BLaER1 treated with 17β-estradiol and CSF1 and Interleukin-3, amounts not matched to agents 10 nM and 100 nM (cell line): Measurements from ENCODE around the gene PRCC.
A peak's percentile ranks its signal among the peaks of the same experiment; 100 is the strongest.

ENCODE experiments used
- H3K27ac ChIP-seq, 11 experiments: shearing (Covaris generic); formaldehyde crosslinking; 2 replicates each; pipeline ENCODE4 v1.8.1; 2022
- H3K27me3 ChIP-seq, 11 experiments: shearing (Covaris generic); formaldehyde crosslinking; 2 replicates each; pipeline ENCODE4 v1.8.1; 2022
- H3K36me3 ChIP-seq, 11 experiments: shearing (Covaris generic); formaldehyde crosslinking; 2 replicates each; pipeline ENCODE4 v1.8.1; 2022
- H3K4me1 ChIP-seq, 10 experiments: shearing (Covaris generic); formaldehyde crosslinking; 2 replicates each; pipeline ENCODE4 v1.8.1; 2022
- H3K4me2 ChIP-seq, 11 experiments: shearing (Covaris generic); formaldehyde crosslinking; 2 replicates each; pipeline ENCODE4 v1.8.1; 2022
- H3K4me3 ChIP-seq, 10 experiments: shearing (Covaris generic); formaldehyde crosslinking; 2 replicates each; pipeline ENCODE4 v1.8.1; 2022
- H3K9ac ChIP-seq, 11 experiments: shearing (Covaris generic); formaldehyde crosslinking; 2 replicates each; pipeline ENCODE4 v1.8.1; 2022
- H3K9me3 ChIP-seq, 11 experiments: shearing (Covaris generic); formaldehyde crosslinking; replicated peaks in 1 of 11; 2 replicates each; pipeline ENCODE4 v1.8.1; 2022
- H4K20me1 ChIP-seq, 11 experiments: shearing (Covaris generic); formaldehyde crosslinking; 2 replicates each; pipeline ENCODE4 v1.8.1; 2022
- Cebpa-rat ChIP-seq, 11 experiments: shearing (Covaris generic); IDR thresholded peaks; 2 replicates each; pipeline ENCODE4 v1.8.1; 2022

The PRCC gene

GRCh38 chr1:156728599-156729462, 38.5 kb upstream of the PRCC start, which contains the start of gene ISG20L2:
Gene ISG20L2, minus strand, starts transcription at chr1:156728766. Its CDS starts 1,114 bp downstream, at chr1:156727652.
- Histone ChIP-seq H3K4me1 (peaks cover 34 to 52% (median 46%) of the 10 kb centered on the region in 10 experiments), H3K27ac (peak within 1 kb of the TSS; percentile 65 to 87 (median 85)), H3K36me3 (peaks cover 26 to 56% (median 37%) of the 10 kb centered on the region in 11 experiments), H3K9me3 (no peaks in the 10 kb centered on the region), H3K27me3 (no peaks in the 10 kb centered on the region), H4K20me1 (peaks cover 30 to 43% (median 37%) of the 10 kb centered on the region in 11 experiments), H3K4me2 (peak within 1 kb of the TSS; percentile 94 to 100 (median 97)), H3K9ac (peak within 1 kb of the TSS; percentile 80 to 91 (median 86)), H3K4me3 (peak within 1 kb of the TSS; percentile 66 to 98 (median 84))
- TF ChIP-seq Cebpa-rat (IDR thresholded peaks at IDR 0.05), result no peak

GRCh38 chr1:156733989-156734584, 33.2 kb upstream of the PRCC start:
- no peak for TF ChIP-seq Cebpa-rat (IDR thresholded peaks at IDR 0.05)
- no peaks in the 10 kb centered on the region for H3K9me3 ChIP-seq
- peak overlapping the region in 3 of 11 experiments; percentile 1 to 33 (median 13); a peak in 2 of 22 replicates for H3K9ac ChIP-seq
- no peak overlapping the region for H3K27ac ChIP-seq
- peaks cover 54 to 76% (median 65%) of the 10 kb centered on the region in 11 experiments for H3K36me3 ChIP-seq
- H3K4me1 ChIP-seq, result peaks cover 8 to 15% (median 10%) of the 10 kb centered on the region in 10 experiments
- no peaks in the 10 kb centered on the region for H3K27me3 ChIP-seq
- no peak overlapping the region for H3K4me2 ChIP-seq
- no peak overlapping the region for H3K4me3 ChIP-seq
- H4K20me1 ChIP-seq, result peaks cover 0 to 4% (median 0%) of the 10 kb centered on the region in 11 experiments; a peak in 2 of 22 replicates

GRCh38 chr1:156738407-156738806, 28.9 kb upstream of the PRCC start:
- H3K9me3 ChIP-seq, result no peaks in the 10 kb centered on the region
- H3K4me2 ChIP-seq, result no peak overlapping the region
- H3K4me1 ChIP-seq, result peaks cover 21 to 36% (median 28%) of the 10 kb centered on the region in 10 experiments
- peaks cover 57 to 79% (median 72%) of the 10 kb centered on the region in 11 experiments for H3K36me3 ChIP-seq
- H4K20me1 ChIP-seq, result peaks cover 0 to 7% (median 3%) of the 10 kb centered on the region in 11 experiments; a peak in 7 of 22 replicates
- H3K9ac ChIP-seq, result no peak overlapping the region
- TF ChIP-seq Cebpa-rat (IDR thresholded peaks at IDR 0.05), result no peak
- no peaks in the 10 kb centered on the region for H3K27me3 ChIP-seq
- no peak overlapping the region for H3K27ac ChIP-seq
- H3K4me3 ChIP-seq, result no peak overlapping the region

- H3K4me2 ChIP-seq, result no peak overlapping the region
- H3K4me3 ChIP-seq, result no peak overlapping the region
- no peaks in the 10 kb centered on the region for H3K9me3 ChIP-seq
- H3K27ac ChIP-seq, result no peak overlapping the region
- peaks cover 57 to 79% (median 72%) of the 10 kb centered on the region in 11 experiments for H3K36me3 ChIP-seq
- H3K27me3 ChIP-seq, result no peaks in the 10 kb centered on the region
- H4K20me1 ChIP-seq, result peaks cover 0 to 12% (median 8%) of the 10 kb centered on the region in 11 experiments; a peak in 7 of 22 replicates
- peaks cover 21 to 41% (median 33%) of the 10 kb centered on the region in 10 experiments for H3K4me1 ChIP-seq
- H3K9ac ChIP-seq, result no peak overlapping the region
- no peak for TF ChIP-seq Cebpa-rat (IDR thresholded peaks at IDR 0.05)
Observed at GRCh38 chr1:156738916-156739315, 28.4 kb upstream of the PRCC start.

- Histone ChIP-seq H3K36me3 (peaks cover 61 to 81% (median 74%) of the 10 kb centered on the region in 11 experiments), H3K27me3 (no peaks in the 10 kb centered on the region), H3K4me3 (peak overlapping the region; percentile 68 to 86 (median 78)), H3K9me3 (no peaks in the 10 kb centered on the region), H4K20me1 (peaks cover 0 to 23% (median 17%) of the 10 kb centered on the region in 11 experiments; a peak in 18 of 22 replicates), H3K9ac (peak overlapping the region; percentile 79 to 92 (median 83)), H3K4me2 (peak overlapping the region; percentile 79 to 97 (median 92)), H3K27ac (peak overlapping the region in 10 of 11 experiments; percentile 37 to 92 (median 80); a peak in 21 of 22 replicates), H3K4me1 (peaks cover 28 to 53% (median 43%) of the 10 kb centered on the region in 10 experiments)
- TF ChIP-seq Cebpa-rat (IDR thresholded peaks at IDR 0.05), result no peak
Observed at GRCh38 chr1:156740237-156740740, 27.0 kb upstream of the PRCC start.

- Histone ChIP-seq H3K36me3 (peaks cover 60 to 81% (median 74%) of the 10 kb centered on the region in 11 experiments), H3K4me1 (peaks cover 34 to 59% (median 49%) of the 10 kb centered on the region in 10 experiments), H3K9ac (peak within 1 kb of the TSS; percentile 79 to 92 (median 83)), H3K4me3 (peak within 1 kb of the TSS; percentile 68 to 86 (median 78)), H4K20me1 (peaks cover 0 to 29% (median 23%) of the 10 kb centered on the region in 11 experiments; a peak in 18 of 22 replicates), H3K27ac (peak within 1 kb of the TSS; percentile 69 to 92 (median 79)), H3K9me3 (no peaks in the 10 kb centered on the region), H3K27me3 (no peaks in the 10 kb centered on the region), H3K4me2 (peak within 1 kb of the TSS; percentile 82 to 97 (median 92))
- no peak for TF ChIP-seq Cebpa-rat (IDR thresholded peaks at IDR 0.05)
Observed at GRCh38 chr1:156740741-156741480, 26.4 kb upstream of the PRCC start, which contains the start of gene MRPL24. Gene MRPL24, minus strand, starts transcription at chr1:156741088. Its CDS starts 2,384 bp downstream, at chr1:156738704.

- Histone ChIP-seq H3K9me3 (no peaks in the 10 kb centered on the region), H3K4me3 (peak overlapping the region in 8 of 10 experiments; percentile 13 to 83 (median 42); a peak in 6 of 20 replicates), H3K4me1 (peaks cover 40 to 65% (median 56%) of the 10 kb centered on the region in 10 experiments), H4K20me1 (peaks cover 0 to 35% (median 29%) of the 10 kb centered on the region in 11 experiments; a peak in 18 of 22 replicates), H3K27ac (peak overlapping the region; percentile 61 to 88 (median 78)), H3K9ac (peak overlapping the region in 9 of 11 experiments; percentile 34 to 90 (median 51); a peak in 12 of 22 replicates), H3K27me3 (no peaks in the 10 kb centered on the region), H3K36me3 (peaks cover 55 to 81% (median 72%) of the 10 kb centered on the region in 11 experiments), H3K4me2 (peak overlapping the region; percentile 54 to 84 (median 68))
- no peak for TF ChIP-seq Cebpa-rat (IDR thresholded peaks at IDR 0.05)
Observed at GRCh38 chr1:156741481-156741983, 25.8 kb upstream of the PRCC start.
